Prostate gland (tissue), 2 donors: ENCODE data around the gene NR2F2.

ENCODE experiments used
- POLR2A ChIP-seq: fragments of 450-650 bp; IDR thresholded peaks from one replicate; pipeline ENCODE4 v1.6.1; 2016; ENCODE audit warnings: antibody characterized with exemption, mild to moderate bottlenecking
- POLR2AphosphoS5 ChIP-seq: sonication (generic); formaldehyde crosslinking; IDR thresholded peaks from one replicate; pipeline ENCODE4 v1.6.1; 2017; ENCODE audit warnings: antibody characterized with exemption
- TF ChIP-seq, protein P1 (sequence below), 4 experiments: fragments of 200-600 bp in 2 of 4; fragments of 450-650 bp in 2 of 4; sonication (generic) in 2 of 4; IDR thresholded peaks; 1 replicate in 3 of 4; 2 replicates in 1 of 4; pipeline ENCODE4 v1.5.1; 2016 to 2019; ENCODE audit warnings: antibody characterized with exemption in 4 of 4, mild to moderate bottlenecking in 2 of 4, moderate library complexity in 2 of 4

DNA sequence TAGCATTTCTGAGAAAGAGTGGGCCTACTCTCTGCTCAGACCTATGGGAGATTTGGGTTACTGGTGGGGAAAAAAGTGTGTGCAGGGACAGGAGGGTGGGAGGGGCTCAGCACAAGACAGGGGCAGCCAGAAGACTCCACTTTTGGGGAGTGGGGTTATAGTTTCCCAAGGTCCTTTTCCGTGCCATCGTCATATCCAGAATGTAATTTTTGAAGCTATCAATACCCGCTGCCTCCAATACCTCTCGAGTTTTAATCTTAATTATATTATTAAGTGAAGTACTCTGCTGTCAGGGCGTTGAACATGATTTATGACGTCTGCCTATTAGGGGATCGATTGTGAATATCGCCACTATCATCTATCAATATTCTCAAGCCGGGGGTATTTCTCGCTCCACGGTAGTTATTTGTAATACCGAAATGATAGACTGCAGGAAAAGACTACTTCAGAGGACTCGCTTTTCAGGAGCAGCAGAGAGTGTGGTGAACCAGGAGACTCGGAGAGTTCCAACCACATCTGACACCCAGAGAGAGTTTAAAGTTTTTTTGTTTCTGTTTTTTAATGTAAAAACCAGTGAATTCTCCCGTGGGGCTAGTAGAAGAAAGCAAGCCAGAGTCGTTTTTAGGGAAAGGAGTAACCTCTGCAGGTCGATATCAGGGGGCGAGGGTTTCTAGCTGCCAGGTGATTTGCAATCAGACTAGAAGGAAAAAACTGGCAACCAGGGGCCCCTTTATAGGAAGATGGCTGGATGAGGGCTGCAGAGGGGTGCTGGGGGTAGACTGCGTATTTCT is 20.6 kb downstream of the NR2F2 start:
- no peak for TF ChIP-seq POLR2AphosphoS5
- TF ChIP-seq, protein P1, sequence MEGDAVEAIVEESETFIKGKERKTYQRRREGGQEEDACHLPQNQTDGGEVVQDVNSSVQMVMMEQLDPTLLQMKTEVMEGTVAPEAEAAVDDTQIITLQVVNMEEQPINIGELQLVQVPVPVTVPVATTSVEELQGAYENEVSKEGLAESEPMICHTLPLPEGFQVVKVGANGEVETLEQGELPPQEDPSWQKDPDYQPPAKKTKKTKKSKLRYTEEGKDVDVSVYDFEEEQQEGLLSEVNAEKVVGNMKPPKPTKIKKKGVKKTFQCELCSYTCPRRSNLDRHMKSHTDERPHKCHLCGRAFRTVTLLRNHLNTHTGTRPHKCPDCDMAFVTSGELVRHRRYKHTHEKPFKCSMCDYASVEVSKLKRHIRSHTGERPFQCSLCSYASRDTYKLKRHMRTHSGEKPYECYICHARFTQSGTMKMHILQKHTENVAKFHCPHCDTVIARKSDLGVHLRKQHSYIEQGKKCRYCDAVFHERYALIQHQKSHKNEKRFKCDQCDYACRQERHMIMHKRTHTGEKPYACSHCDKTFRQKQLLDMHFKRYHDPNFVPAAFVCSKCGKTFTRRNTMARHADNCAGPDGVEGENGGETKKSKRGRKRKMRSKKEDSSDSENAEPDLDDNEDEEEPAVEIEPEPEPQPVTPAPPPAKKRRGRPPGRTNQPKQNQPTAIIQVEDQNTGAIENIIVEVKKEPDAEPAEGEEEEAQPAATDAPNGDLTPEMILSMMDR (IDR thresholded peaks at IDR 0.05): no peak
- no peak for TF ChIP-seq POLR2A
